Activated naive CD4-positive, alpha-beta T cell treated with anti-CD3 and anti-CD28 coated beads, Interleukin-2, amount 10 ng/mL, durations not matched to agents 7 days and 5 days (primary cell): ENCODE measurements around the gene APH1B.

Experiments used
- CTCF ChIA-PET: fragments of 350-600 bp; sonication (Branson Sonifier 250); formaldehyde crosslinking; loops from one replicate; lab custom pipeline; 2021; ENCODE audit warnings: antibody characterized with exemption; lab: Charles Lee
- DNase-seq: peaks from one replicate; pipeline ENCODE4 v3.0.0-alpha.2; 2020
- H3K27ac Mint-ChIP-seq: one replicate; pipeline ENCODE4 v1.8.0; 2021; ENCODE audit warnings: mild to moderate bottlenecking, moderate library complexity, mixed read lengths
- H3K27me3 Mint-ChIP-seq: one replicate; pipeline ENCODE4 v1.8.0; 2021; ENCODE audit warnings: mild to moderate bottlenecking, mixed read lengths
- H3K36me3 Mint-ChIP-seq: one replicate; pipeline ENCODE4 v1.8.0; 2021; ENCODE audit warnings: mixed read lengths
- H3K4me1 Mint-ChIP-seq: one replicate; pipeline ENCODE4 v1.8.0; 2021; ENCODE audit warnings: mixed read lengths
- H3K4me3 Mint-ChIP-seq: one replicate; pipeline ENCODE4 v1.8.0; 2021; ENCODE audit warnings: mild to moderate bottlenecking, moderate library complexity, mixed read lengths
- H3K9me3 Mint-ChIP-seq: one replicate; pipeline ENCODE4 v1.8.0; 2021; ENCODE audit warnings: mixed read lengths

The APH1B gene

GRCh38 chr15:63292771-63293170 is 15.4 kb downstream of the APH1B start:
- Mint-ChIP-seq H3K27ac (no peak overlapping the region), H3K4me3 (no peak overlapping the region), H3K9me3 (no peaks in the 10 kb centered on the region), H3K4me1 (peaks cover 12% of the 10 kb centered on the region), H3K36me3 (peaks cover 8% of the 10 kb centered on the region), H3K27me3 (no peaks in the 10 kb centered on the region)
- CTCF ChIA-PET: interaction anchor here (3.6 kb wide), 1 partner anchor 112 kb away, joined by 16 read pairs; no protein-coding TSS in a partner anchor
- no peak for DNase-seq

DNA sequence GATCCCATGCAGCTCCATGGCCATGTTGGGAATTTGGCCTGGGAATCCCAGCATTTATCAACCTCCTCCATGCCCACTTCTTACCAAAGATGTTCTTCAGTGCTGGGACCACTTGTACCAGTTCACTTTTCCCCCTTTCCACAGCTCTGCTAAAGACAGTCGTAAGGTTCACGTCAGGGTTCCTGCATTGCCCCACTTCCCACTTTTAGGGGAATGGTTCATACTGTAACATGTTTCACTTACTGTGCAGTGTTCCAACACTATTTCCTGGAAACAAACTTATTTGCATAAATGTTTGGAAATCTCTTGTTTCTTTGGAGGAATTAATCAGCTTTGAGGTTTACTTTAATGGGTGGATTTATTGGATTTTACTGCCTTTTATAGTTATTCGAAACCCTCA is 17.0 kb downstream of the APH1B start:
- no peak overlapping the region for H3K27ac Mint-ChIP-seq
- CTCF ChIA-PET: interaction anchor here (0.5 kb wide), 1 partner anchor 795 kb away, joined by 4 read pairs; no protein-coding TSS in a partner anchor

DNA sequence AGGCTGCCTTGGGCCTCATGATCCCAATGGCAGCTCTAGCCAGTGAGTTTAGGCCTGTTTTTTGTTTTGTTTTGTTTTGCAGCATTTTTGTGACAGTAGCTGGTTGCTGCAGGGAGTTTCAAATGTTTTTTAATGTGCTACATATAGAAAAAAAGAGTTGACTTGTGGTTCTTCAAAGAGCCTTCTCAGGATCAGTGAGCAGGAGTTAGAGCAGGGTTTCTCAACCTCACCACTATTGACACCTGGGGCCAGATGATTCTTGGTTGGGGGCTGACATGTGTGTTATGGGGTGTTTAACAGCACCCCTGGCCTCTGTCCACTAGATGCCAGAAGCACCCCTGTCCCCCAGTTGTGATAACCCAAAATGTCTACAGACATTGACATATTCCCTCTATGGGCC is 17.9 kb downstream of the APH1B start:
- no peaks in the 10 kb centered on the region for H3K9me3 Mint-ChIP-seq
- peaks cover 8% of the 10 kb centered on the region for H3K36me3 Mint-ChIP-seq
- CTCF ChIA-PET: interaction anchor here (1.3 kb wide), 1 partner anchor 171 kb away, joined by 3 read pairs; no protein-coding TSS in a partner anchor
- H3K4me1 Mint-ChIP-seq: peaks cover 7% of the 10 kb centered on the region
- H3K27me3 Mint-ChIP-seq: no peaks in the 10 kb centered on the region
- DNase-seq: no peak
- no peak overlapping the region for H3K4me3 Mint-ChIP-seq
- H3K27ac Mint-ChIP-seq: no peak overlapping the region

More for the DNA sequence above, 17.0 kb downstream of the APH1B start:
- peaks cover 8% of the 10 kb centered on the region for H3K36me3 Mint-ChIP-seq
- no peaks in the 10 kb centered on the region for H3K27me3 Mint-ChIP-seq
- no peak for DNase-seq
- H3K4me3 Mint-ChIP-seq: no peak overlapping the region
- H3K9me3 Mint-ChIP-seq: no peaks in the 10 kb centered on the region
- H3K4me1 Mint-ChIP-seq: peaks cover 7% of the 10 kb centered on the region

DNA sequence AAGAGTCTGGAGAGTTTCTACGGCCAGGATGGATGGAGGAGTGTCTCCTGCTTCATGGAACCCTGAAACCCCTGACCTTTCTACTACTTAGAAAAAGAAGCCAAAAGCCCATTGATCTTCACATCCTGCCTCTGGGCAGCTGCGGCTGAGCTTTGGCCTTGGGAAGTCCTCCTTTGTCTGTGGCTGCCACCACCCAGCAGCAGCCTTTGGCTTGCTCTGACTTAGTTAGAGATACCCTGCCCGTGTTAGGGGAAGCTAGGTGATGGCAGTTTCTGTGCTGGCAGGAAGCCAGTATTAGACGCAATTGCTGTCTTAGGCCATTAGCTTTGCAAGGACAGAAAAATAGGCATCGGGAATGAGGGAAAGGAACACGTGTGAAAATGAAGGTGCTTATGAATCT is 18.8 kb downstream of the APH1B start:
- H3K27me3 Mint-ChIP-seq: no peaks in the 10 kb centered on the region
- H3K36me3 Mint-ChIP-seq: peaks cover 8% of the 10 kb centered on the region
- H3K4me3 Mint-ChIP-seq: no peak overlapping the region
- no peaks in the 10 kb centered on the region for H3K9me3 Mint-ChIP-seq
- H3K27ac Mint-ChIP-seq: no peak overlapping the region
- H3K4me1 Mint-ChIP-seq: peaks cover 7% of the 10 kb centered on the region
- CTCF ChIA-PET: interaction anchor here (1.3 kb wide), 1 partner anchor 170 kb away, joined by 3 read pairs; no protein-coding TSS in a partner anchor
- no peak for DNase-seq

DNA sequence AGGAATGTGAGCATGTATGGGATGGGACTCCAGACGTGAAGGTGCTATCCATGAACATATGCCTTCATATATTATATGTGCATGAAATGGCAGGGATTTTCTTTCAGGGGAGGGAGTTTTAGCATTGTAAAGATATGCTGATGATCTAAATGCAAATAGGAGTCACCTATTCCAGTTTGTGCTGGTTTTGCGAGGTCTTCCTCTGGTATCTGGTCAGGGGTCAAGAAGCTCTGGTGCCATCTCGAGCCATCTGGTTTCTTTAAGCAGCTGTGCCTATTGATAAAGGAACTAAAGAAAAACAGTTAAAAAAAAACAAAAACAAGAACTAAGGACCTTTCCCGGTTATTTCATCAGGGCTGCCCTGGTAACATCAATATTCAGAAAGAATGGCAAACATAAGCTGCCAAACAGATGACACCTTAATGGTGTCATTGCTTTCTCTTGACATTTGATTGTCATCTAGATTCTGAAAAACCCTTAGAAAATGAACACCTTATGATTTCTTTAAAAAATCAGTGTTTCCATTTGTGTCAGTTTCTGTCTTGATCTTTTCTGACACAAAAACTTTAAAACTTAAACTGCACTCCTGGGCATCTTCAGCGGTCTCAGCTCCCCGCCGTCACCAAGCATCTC is 22.7 kb downstream of the APH1B start:
- peaks cover 6% of the 10 kb centered on the region for H3K36me3 Mint-ChIP-seq
- no peaks in the 10 kb centered on the region for H3K9me3 Mint-ChIP-seq
- no peak overlapping the region for H3K27ac Mint-ChIP-seq
- peaks cover 7% of the 10 kb centered on the region for H3K4me1 Mint-ChIP-seq
- CTCF ChIA-PET: no interaction called here
- no peak overlapping the region for H3K4me3 Mint-ChIP-seq
- no peaks in the 10 kb centered on the region for H3K27me3 Mint-ChIP-seq
- DNase-seq: no peak

GRCh38 chr15:63301088-63301487 is 23.7 kb downstream of the APH1B start:
- Mint-ChIP-seq H3K4me3 (no peak overlapping the region), H3K27ac (no peak overlapping the region), H3K4me1 (peaks cover 3% of the 10 kb centered on the region), H3K9me3 (no peaks in the 10 kb centered on the region), H3K27me3 (no peaks in the 10 kb centered on the region), H3K36me3 (peaks cover 7% of the 10 kb centered on the region)
- no peak for DNase-seq
- CTCF ChIA-PET: no interaction called here

GRCh38 chr15:63305260-63305659 is 27.9 kb downstream of the APH1B start:
- Mint-ChIP-seq H3K27me3 (no peaks in the 10 kb centered on the region), H3K36me3 (peaks cover 4% of the 10 kb centered on the region), H3K4me3 (no peak overlapping the region), H3K4me1 (no peaks in the 10 kb centered on the region), H3K9me3 (no peaks in the 10 kb centered on the region), H3K27ac (no peak overlapping the region)
- CTCF ChIA-PET: no interaction called here
- no peak for DNase-seq

GRCh38 chr15:63306492-63307073 is 29.2 kb downstream of the APH1B start:
- H3K4me1 Mint-ChIP-seq: no peaks in the 10 kb centered on the region
- H3K27ac Mint-ChIP-seq: no peak overlapping the region
- H3K27me3 Mint-ChIP-seq: no peaks in the 10 kb centered on the region
- H3K9me3 Mint-ChIP-seq: no peaks in the 10 kb centered on the region
- H3K36me3 Mint-ChIP-seq: peaks cover 4% of the 10 kb centered on the region
- DNase-seq: no peak
- H3K4me3 Mint-ChIP-seq: no peak overlapping the region
- CTCF ChIA-PET: no interaction called here

DNA sequence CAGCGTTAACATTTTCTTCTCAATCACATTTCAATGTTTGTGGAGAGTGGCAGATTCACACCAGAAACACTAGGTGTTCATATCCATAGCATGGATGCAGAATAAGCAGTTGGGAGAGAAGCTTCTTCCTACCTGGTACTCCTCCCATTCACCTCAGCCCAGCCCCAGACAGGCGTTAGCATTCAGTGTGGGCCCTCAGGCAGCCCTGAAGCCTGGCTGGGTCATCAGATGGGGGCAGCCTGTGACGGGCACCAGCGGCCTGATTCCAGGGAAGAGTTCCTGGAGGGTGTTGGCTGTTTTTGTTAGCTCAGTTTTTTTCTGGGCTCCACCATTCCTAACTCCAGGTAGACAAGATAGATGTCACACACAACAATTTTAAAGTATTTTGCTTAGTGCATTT is 31.1 kb downstream of the APH1B start:
- Mint-ChIP-seq H3K9me3 (no peaks in the 10 kb centered on the region), H3K4me1 (no peaks in the 10 kb centered on the region), H3K4me3 (no peak overlapping the region), H3K36me3 (peaks cover 2% of the 10 kb centered on the region), H3K27ac (no peak overlapping the region), H3K27me3 (no peaks in the 10 kb centered on the region)
- DNase-seq: no peak
- CTCF ChIA-PET: interaction anchor here (1.1 kb wide), 1 partner anchor 127 kb away, joined by 3 read pairs; no protein-coding TSS in a partner anchor

GRCh38 chr15:63308947-63309346 is 31.5 kb downstream of the APH1B start:
- Mint-ChIP-seq H3K4me3 (no peak overlapping the region), H3K27me3 (peaks cover 1% of the 10 kb centered on the region), H3K9me3 (no peaks in the 10 kb centered on the region), H3K27ac (no peak overlapping the region), H3K4me1 (no peaks in the 10 kb centered on the region), H3K36me3 (peaks cover 2% of the 10 kb centered on the region)
- no peak for DNase-seq
- CTCF ChIA-PET: no interaction called here

- peaks cover 7% of the 10 kb centered on the region for H3K27me3 Mint-ChIP-seq
- H3K4me1 Mint-ChIP-seq: no peaks in the 10 kb centered on the region
- no peak overlapping the region for H3K4me3 Mint-ChIP-seq
- no peak overlapping the region for H3K27ac Mint-ChIP-seq
- H3K36me3 Mint-ChIP-seq: peaks cover 2% of the 10 kb centered on the region
- DNase-seq: no peak
- H3K9me3 Mint-ChIP-seq: no peaks in the 10 kb centered on the region
- CTCF ChIA-PET: no interaction called here
These were observed 33.2 kb downstream of the APH1B start for GRCh38 chr15:63310646-63311045.

- CTCF ChIA-PET: no interaction called here
- H3K4me3 Mint-ChIP-seq: no peak overlapping the region
- H3K4me1 Mint-ChIP-seq: no peaks in the 10 kb centered on the region
- no peak for DNase-seq
- H3K27ac Mint-ChIP-seq: no peak overlapping the region
- peaks cover 9% of the 10 kb centered on the region for H3K27me3 Mint-ChIP-seq
- H3K36me3 Mint-ChIP-seq: no peaks in the 10 kb centered on the region
- H3K9me3 Mint-ChIP-seq: no peaks in the 10 kb centered on the region
These were observed 34.9 kb downstream of the APH1B start for GRCh38 chr15:63312286-63312685.

DNA sequence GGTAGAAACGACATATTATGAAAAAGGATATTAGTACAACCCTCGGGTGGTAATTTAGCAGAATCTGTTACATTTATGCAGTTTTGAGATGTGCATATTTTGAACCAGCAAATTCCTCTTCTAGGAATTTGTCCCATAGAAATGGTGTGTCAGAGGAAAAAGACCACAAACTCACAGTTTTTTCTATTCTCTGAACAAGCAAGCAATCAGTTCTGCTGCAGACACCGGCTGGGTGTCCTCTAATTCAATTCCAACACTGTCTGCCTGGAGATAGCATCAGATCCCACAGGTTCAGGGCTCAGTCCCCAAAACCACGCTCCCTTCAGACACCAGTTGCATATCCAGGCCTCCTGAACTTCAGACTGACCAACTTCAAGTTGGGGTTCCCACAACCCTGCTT is 36.4 kb downstream of the APH1B start:
- no peak overlapping the region for H3K4me3 Mint-ChIP-seq
- no peak overlapping the region for H3K27ac Mint-ChIP-seq
- CTCF ChIA-PET: no interaction called here
- no peak for DNase-seq
- peaks cover 17% of the 10 kb centered on the region for H3K27me3 Mint-ChIP-seq
- no peaks in the 10 kb centered on the region for H3K36me3 Mint-ChIP-seq
- H3K4me1 Mint-ChIP-seq: no peaks in the 10 kb centered on the region
- H3K9me3 Mint-ChIP-seq: no peaks in the 10 kb centered on the region

- Mint-ChIP-seq H3K36me3 (no peaks in the 10 kb centered on the region), H3K27ac (no peak overlapping the region), H3K9me3 (no peaks in the 10 kb centered on the region), H3K4me1 (no peaks in the 10 kb centered on the region), H3K4me3 (no peak overlapping the region), H3K27me3 (peaks cover 17% of the 10 kb centered on the region)
- CTCF ChIA-PET: no interaction called here
- DNase-seq: no peak
These were observed 37.0 kb downstream of the APH1B start for GRCh38 chr15:63314409-63314808.

GRCh38 chr15:63318344-63318743 is 40.9 kb downstream of the APH1B start:
- Mint-ChIP-seq H3K27me3 (peaks cover 20% of the 10 kb centered on the region), H3K4me1 (no peaks in the 10 kb centered on the region), H3K9me3 (no peaks in the 10 kb centered on the region), H3K36me3 (no peaks in the 10 kb centered on the region), H3K4me3 (no peak overlapping the region), H3K27ac (no peak overlapping the region)
- DNase-seq: no peak
- CTCF ChIA-PET: no interaction called here
